GM19438 (cell line): Measurements from ENCODE around the gene KRTAP5-6.

Source experiments
- ATAC-seq: cut with Tn5 transposase; IDR thresholded peaks from one replicate; pipeline ENCODE4 v1.9.1; 2021; ENCODE audit warnings: low read depth; ENCODE audit not compliant: unreplicated experiment

The KRTAP5-6 gene

DNA sequence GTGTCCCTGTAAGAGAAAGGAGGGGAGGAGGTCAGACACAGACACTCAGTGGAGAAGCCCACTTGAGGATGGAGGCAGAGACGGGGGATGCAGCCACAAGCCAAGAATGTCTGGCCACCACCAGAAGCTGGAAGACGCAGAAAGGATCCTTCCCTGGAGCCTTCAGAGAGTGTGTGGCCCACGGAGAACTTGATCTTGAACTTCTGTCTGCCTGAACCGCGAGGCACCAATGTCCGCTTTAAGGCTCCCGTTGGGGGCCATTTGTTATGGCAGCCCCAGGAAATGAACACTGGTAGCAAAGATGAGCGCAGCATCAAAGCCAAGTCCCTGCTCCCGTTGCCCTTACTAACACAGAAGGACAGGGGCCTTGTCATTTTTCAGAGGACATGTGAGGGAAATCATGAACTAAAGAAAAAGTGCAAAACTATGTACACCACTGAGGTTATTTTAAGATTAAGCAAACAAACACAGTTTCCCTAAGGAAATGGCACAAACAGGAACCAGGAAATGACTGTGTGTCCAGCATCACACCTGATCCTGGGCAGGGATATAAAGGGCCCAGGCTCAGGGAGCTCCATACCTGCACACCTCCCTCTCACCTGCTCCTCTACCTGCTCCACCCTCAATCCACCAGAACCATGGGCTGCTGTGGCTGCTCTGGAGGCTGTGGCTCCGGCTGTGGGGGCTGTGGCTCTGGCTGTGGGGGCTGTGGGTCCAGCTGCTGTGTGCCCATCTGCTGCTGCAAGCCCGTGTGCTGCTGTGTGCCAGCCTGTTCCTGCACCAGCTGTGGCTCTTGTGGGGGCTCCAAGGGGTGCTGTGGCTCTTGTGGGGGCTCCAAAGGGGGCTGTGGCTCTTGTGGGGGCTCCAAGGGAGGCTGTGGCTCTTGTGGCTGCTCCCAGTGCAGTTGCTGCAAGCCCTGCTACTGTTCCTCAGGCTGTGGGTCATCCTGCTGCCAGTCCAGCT is at the start of gene KRTAP5-6:
KRTAP5-6 (plus strand) TSS at position 588 of the 963 bp plus-strand sequence; CDS start at position 639, 51 bp downstream.
- ATAC-seq = no peak

DNA sequence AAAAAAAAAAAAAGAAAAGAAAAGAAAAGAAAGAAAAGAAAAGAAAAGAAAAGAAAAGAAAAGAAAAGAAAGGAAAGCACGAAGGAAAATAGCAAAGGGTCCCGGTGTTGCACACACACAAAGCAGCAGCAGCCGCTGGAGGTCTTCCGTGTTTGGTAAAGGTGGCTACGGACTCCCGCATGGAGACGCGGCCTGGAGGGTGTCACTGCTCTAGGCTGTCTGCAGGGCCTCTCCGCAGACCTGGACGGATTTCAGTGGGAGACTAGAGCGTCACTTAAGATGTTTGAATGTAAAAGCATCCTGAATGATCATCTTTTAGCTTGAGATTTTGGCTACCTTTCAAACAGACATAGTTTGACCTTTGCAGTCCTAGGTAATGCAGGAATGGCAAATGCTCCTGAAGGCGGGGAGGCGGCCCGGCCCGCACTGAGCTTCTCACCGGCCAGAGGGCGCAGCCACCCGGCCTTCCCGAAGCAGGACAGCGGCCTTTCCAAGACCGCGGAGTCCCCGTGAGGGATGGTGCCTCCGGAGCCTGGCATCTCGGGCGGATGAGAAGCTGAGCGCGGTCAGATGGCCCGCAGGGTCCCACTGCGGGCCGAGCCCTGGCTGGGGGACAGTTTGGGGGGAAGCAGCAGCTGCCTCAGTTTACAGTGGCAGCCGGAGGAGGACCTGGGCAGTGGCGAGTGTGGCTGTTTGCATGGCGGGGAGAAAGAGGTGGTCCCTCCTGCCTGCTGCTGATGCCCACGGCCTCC is 48.9 kb upstream of the KRTAP5-6 start:
- ATAC-seq = no peak

DNA sequence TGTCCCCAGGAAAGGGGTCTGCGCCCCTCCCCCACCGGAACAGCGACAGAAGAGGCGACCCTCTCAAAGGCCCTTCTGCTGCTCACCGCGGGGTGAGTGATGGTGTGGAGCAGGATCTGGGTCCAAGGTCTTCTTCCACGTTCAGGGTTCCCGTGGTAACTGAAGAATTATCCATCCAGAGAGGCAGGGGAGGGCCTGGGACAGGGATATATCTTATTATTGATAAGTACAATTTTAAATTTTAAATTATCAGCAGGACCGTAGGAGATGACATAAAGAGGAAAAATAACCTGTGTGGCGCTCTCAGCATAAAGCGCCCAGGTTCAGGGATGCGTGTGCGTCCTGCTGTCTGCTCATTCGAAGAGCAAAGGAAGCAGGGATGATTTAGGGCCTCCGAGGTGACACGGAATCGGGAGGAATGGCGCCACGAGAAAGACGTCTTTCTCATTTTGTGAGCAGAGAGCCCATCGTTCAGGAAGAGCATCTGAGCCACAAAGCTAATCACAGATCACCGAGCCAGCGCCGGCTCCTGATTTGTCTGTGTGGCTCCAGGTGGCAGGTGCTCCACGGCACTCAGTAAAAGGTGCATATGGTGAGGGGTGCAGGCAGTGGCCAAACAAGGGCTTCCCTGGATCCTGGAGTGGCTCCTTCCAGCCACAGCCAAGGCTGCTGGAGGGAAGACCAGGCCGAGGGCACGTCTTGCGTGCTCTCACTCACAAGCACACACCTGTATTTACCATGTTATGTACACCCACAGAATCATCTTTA is 48.2 kb upstream of the KRTAP5-6 start:
- no peak for ATAC-seq

DNA sequence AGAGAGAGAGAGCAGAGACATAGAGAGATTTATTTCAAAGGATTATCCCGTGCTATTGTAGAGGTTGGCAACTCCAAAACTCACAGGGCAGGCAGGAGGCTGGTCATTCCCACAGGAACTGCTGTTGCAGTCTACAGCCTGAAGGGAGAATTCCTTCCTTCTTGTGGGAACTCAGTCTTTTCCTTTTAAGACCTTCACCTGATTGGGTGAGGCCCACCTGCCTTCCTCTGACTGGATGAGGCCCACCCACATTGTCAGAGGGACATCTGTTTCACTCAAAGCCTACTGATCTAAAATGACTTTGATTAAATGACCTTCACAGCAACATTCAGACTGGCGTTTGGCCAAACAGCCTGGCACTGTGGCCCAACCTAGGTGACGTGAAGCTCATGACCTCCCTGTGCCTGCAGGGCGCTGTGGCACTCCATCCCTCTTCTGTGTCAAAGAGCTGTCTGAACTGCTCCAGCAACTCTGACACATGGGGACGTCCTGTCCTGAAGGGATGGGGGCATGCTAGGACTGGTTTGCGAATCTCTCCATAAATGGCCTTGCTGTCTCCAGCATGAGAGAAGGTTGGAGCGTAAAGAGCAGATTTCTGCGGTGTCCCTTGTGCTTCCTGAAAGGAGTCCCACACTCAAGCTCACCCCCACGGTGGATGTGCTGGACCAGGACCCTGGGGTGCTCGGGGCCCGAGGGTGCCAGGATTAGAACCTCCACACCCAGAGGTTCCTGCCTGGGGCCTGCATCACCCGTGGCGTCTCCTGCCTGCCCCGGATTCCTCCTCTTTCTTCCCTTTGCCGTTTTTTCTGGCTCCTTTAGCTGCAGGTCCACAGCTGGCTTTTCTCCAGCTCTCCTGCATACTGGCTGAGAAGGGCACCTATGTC is 46.7 kb upstream of the KRTAP5-6 start:
- ATAC-seq = no peak

DNA sequence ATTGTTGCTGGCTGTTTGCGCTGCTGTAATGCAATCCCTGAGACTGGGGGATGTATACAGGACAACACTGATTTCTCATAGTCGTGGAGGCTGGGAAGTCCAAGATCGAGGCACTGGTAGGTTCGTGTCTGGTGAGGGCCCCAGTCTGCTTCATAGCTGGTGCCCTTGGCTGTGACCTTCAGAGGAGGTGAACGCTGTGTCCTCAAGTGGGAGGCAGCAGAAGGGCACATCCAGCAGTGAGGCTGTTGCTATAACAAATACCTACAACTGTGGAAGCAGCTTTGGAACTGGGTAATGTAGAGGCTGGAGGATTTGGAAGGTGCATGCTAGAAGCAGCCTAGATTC is 46.1 kb upstream of the KRTAP5-6 start:
- ATAC-seq = no peak

DNA sequence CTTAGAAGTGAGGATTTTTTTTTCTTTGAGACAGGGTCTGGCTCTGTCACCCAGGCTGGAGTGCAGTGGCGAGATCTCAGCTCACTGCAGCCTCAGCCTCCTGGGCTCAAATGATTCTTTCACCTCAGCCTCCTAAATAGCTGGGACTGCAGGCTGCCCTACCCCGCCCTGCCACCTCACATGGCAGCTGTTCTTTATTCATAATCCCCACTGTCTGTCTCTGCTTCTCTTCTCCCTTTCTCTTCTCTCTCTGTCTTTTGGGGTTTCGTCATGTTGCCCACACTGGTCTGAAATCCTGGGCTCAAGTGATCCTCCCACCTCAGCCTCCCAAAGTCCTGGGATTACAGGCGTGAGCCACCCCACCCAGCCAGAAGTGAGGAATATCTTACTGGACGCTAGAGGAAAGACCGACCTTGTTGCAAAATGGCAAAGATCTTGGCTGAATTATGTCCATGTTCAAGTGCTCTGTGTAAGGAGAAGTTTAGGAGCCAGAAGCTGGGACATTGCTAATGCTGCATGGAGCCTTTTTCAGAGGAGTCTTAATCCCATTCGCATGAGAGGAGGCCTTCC is 45.5 kb upstream of the KRTAP5-6 start:
- no peak for ATAC-seq

DNA sequence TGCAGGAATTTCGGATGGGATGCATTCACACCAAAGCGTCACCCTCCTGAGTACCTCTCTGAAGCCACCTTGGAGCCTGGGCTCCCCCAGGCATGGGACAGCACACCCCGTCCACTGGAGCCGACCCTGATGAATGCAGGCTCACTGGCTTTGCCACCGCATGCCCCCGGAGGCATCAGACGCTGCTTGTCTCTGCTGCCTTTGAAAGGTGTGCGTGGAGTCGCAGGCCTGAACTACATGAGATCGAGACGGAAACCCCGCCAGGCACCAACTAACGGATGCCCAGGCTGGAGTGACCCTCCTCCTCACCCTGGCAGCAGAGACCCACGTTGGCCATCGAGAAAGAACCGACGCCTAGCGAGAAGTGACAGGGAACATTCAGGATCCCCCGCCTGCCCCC is 45.0 kb upstream of the KRTAP5-6 start:
- ATAC-seq = no peak

- no peak for ATAC-seq
These were observed 44.6 kb upstream of the KRTAP5-6 start for GRCh38 chr11:1652442-1652770.

- no peak for ATAC-seq
These were observed 44.0 kb upstream of the KRTAP5-6 start for GRCh38 chr11:1652771-1653540.

- ATAC-seq = no peak
These were observed 43.2 kb upstream of the KRTAP5-6 start for GRCh38 chr11:1653541-1654387.

DNA sequence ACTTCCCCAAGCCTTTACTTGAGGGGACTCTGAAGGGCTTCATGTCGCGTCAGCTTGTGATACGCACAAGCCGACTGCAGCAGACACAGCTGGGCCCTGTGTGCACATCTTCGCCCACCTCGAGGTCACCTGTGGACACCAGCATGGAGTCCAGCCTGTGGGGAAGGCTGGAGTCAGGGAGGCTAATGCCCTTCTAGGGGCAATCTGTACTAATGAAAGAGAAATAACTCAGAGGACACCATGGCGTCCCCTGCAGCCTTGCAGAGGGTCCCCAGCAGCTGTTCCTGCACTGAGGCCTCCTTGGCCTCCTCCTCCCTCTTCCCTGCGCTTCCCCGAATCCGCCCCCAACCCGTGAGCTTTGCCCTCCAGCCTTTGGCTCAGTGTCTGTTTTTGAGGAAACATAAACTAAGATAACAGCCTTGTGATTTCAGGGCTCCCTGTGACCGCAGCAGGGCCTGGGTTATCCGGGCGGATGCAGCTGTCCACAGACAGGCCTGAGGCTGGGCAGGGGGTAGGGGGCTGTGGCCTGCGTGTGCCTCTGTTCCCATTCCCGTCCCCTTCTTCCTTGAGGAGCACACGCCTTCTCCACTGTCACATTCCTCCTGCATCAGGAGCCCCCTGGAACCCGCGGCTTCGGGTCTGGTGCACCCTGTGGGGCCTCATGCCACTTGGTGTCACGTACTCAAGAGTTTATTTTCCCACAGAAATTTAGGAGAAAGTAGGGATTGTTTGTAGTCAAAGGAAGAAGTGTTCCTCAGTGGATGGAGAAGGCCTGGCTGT is 42.4 kb upstream of the KRTAP5-6 start:
- ATAC-seq = no peak

DNA sequence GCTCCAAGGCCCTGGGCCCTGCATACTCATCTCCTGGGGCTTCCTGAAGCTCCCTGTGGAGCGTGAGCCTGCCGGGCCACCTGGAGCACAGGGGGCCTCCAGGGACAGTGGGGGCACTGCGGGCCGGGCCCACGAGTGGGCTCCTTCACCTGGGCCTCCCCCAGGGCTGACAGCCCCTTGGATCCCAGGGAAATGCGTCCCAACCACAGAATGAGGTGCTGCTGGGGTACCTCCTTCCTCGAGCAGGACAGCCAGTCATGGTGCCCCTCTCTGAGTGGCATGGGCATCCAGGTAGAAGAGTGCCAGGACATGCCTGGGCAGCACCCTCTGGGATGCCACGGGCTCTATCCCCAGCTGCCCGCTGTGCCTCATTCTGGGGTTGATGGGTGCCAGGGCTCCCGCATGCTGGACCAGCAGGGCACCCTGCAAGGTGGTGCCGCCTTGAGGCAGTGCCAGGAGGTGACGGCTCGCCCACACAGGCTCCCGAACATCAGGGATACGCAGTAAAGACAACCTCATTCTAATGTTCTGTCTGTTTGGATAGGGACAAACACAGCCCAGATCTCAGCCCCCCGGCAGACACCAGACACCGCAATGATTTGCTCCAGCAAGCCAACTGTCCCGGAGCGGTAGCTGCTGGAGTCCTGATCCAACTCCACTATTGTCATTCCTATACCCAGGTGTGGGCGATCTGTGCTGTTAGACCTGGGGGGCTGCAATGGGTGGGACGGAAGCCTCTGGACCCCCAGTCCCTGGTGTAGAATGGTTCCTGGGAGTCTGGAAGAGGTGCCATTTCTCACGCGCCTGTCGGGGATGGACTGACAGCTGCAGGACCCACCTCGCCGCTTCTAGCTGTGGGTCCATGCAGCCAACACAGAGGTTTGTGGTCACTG is 41.6 kb upstream of the KRTAP5-6 start:
- ATAC-seq = no peak

DNA sequence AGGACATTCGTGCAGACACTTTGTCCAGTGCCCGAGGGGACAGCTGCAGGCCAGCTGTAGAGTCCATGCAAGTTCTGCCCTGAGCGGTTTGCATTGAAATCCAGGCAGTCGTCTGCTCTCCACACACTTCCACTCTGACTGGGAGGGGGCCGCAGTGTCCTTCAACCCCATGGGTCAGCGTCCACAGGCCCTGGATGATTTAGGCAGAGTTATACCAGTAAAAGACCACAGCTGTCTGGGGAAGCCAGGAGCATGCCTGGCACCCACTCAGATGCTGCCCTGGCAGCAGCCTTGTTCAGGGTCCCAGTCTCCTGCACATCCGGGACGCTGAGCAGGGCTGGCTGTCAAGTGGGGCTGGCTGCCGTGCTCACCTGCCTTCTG is 40.9 kb upstream of the KRTAP5-6 start:
- ATAC-seq = no peak

- ATAC-seq = no peak
These were observed 40.3 kb upstream of the KRTAP5-6 start for GRCh38 chr11:1656670-1657069.

DNA sequence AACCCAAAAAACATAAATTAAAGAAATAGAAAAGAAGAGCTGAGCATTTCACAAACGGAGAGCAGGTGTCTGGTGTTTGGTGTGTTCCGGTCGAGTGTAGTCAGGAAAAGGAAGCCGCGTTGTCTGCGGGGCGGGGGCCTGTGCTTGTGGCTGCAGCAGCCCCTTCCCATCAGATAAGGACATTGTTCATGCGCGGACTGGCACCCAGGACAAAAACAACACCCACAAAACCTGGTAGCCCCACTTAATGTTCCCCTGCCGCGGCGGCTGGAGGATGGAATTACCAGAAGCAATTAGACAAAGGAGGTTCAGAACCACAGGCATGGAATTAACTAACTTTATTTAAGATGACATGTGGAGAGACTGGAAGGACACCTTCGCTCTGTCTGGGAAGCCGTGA is 37.5 kb upstream of the KRTAP5-6 start:
- ATAC-seq = no peak

GRCh38 chr11:1660111-1660867 is 36.7 kb upstream of the KRTAP5-6 start:
- ATAC-seq = no peak
